ENCODE results near the gene COL6A1. TPM values are rescaled to one million over a fixed set of nuclear protein-coding genes. Genes with fewer than 3 reads are reported as not detected.

The COL6A1 gene
- total and polyA plus RNA-seq, 3 experiments from 2014 or later = 1.6 to 13.1 (median 12.1) TPM

GRCh38 chr21:45943630-45944540 is 37.7 kb upstream of the COL6A1 start:
- H3K9me3 ChIP-seq (ENCODE audit: low read length) = no peaks in the 10 kb centered on the region
- no peak overlapping the region for H3K27ac ChIP-seq (ENCODE audit: low read depth, low read length)
- POLR2A ChIA-PET = no interaction called here
- H3K4me3 Mint-ChIP-seq = no peak overlapping the region
- H3K27me3 Mint-ChIP-seq = peaks cover 3% of the 10 kb centered on the region in 2 donors
- no peaks in the 10 kb centered on the region for H3K36me3 Mint-ChIP-seq
- H3K27me3 ChIP-seq (ENCODE audit: insufficient read depth, low read length, poor library complexity, severe bottlenecking) = no peaks in the 10 kb centered on the region
- H3K4me3 ChIP-seq (ENCODE audit: low read length) = no peak overlapping the region
- no peak overlapping the region for H3K27ac Mint-ChIP-seq
- no peaks in the 10 kb centered on the region for H3K9me3 Mint-ChIP-seq
- no peaks in the 10 kb centered on the region for H3K4me1 ChIP-seq (ENCODE audit: insufficient read depth, low read length)
- no peaks in the 10 kb centered on the region for H3K4me1 Mint-ChIP-seq
- H3K36me3 ChIP-seq (ENCODE audit: insufficient read depth, low read length) = no peaks in the 10 kb centered on the region
- CTCF ChIA-PET = no interaction called here
- DNase-seq = no peak

- POLR2A ChIA-PET = no interaction called here
- Histone ChIP-seq H3K9me3 (ENCODE audit: low read length) (no peaks in the 10 kb centered on the region), H3K27me3 (ENCODE audit: insufficient read depth, low read length, poor library complexity, severe bottlenecking) (no peaks in the 10 kb centered on the region), H3K4me1 (ENCODE audit: insufficient read depth, low read length) (no peaks in the 10 kb centered on the region), H3K4me3 (ENCODE audit: low read length) (no peak overlapping the region), H3K36me3 (ENCODE audit: insufficient read depth, low read length) (no peaks in the 10 kb centered on the region), H3K27ac (ENCODE audit: low read depth, low read length) (no peak overlapping the region)
- Mint-ChIP-seq H3K27ac (no peak overlapping the region), H3K4me1 (no peaks in the 10 kb centered on the region), H3K27me3 (peaks cover 3% of the 10 kb centered on the region in 2 donors), H3K36me3 (no peaks in the 10 kb centered on the region), H3K4me3 (no peak overlapping the region), H3K9me3 (no peaks in the 10 kb centered on the region)
- CTCF ChIA-PET = no interaction called here
- no peak for DNase-seq
These were observed 37.0 kb upstream of the COL6A1 start for GRCh38 chr21:45944601-45945000.

GRCh38 chr21:45945066-45945867 is 36.3 kb upstream of the COL6A1 start:
- Mint-ChIP-seq H3K4me1 (no peaks in the 10 kb centered on the region), H3K27me3 (peaks cover 3% of the 10 kb centered on the region in 2 donors), H3K9me3 (no peaks in the 10 kb centered on the region), H3K4me3 (no peak overlapping the region), H3K27ac (no peak overlapping the region), H3K36me3 (no peaks in the 10 kb centered on the region)
- no peak for DNase-seq
- ChIA-PET CTCF (no interaction called here), POLR2A (no interaction called here)
- H3K36me3 ChIP-seq (ENCODE audit: insufficient read depth, low read length) = no peaks in the 10 kb centered on the region
- no peak overlapping the region for H3K4me3 ChIP-seq (ENCODE audit: low read length)
- H3K4me1 ChIP-seq (ENCODE audit: insufficient read depth, low read length) = no peaks in the 10 kb centered on the region
- H3K9me3 ChIP-seq (ENCODE audit: low read length) = no peaks in the 10 kb centered on the region
- no peaks in the 10 kb centered on the region for H3K27me3 ChIP-seq (ENCODE audit: insufficient read depth, low read length, poor library complexity, severe bottlenecking)
- H3K27ac ChIP-seq (ENCODE audit: low read depth, low read length) = no peak overlapping the region

- Histone ChIP-seq H3K36me3 (ENCODE audit: insufficient read depth, low read length) (no peaks in the 10 kb centered on the region), H3K4me1 (ENCODE audit: insufficient read depth, low read length) (no peaks in the 10 kb centered on the region), H3K27ac (ENCODE audit: low read depth, low read length) (no peak overlapping the region), H3K4me3 (ENCODE audit: low read length) (no peak overlapping the region), H3K27me3 (ENCODE audit: insufficient read depth, low read length, poor library complexity, severe bottlenecking) (no peaks in the 10 kb centered on the region), H3K9me3 (ENCODE audit: low read length) (no peaks in the 10 kb centered on the region)
- POLR2A ChIA-PET = no interaction called here
- DNase-seq = no peak
- no peak overlapping the region for H3K27ac Mint-ChIP-seq
- no peaks in the 10 kb centered on the region for H3K36me3 Mint-ChIP-seq
- CTCF ChIA-PET = no interaction called here
- no peaks in the 10 kb centered on the region for H3K9me3 Mint-ChIP-seq
- no peak overlapping the region for H3K4me3 Mint-ChIP-seq
- no peaks in the 10 kb centered on the region for H3K4me1 Mint-ChIP-seq
- H3K27me3 Mint-ChIP-seq = peaks cover 4 to 5% of the 10 kb centered on the region in 2 donors
These were observed 35.7 kb upstream of the COL6A1 start for GRCh38 chr21:45945868-45946210.

- no peaks in the 10 kb centered on the region for H3K9me3 ChIP-seq (ENCODE audit: low read length)
- Mint-ChIP-seq H3K4me1 (no peaks in the 10 kb centered on the region), H3K9me3 (no peaks in the 10 kb centered on the region), H3K36me3 (no peaks in the 10 kb centered on the region), H3K27ac (no peak overlapping the region), H3K27me3 (peaks cover 8% of the 10 kb centered on the region in 2 donors), H3K4me3 (no peak overlapping the region)
- no peaks in the 10 kb centered on the region for H3K4me1 ChIP-seq (ENCODE audit: insufficient read depth, low read length)
- H3K36me3 ChIP-seq (ENCODE audit: insufficient read depth, low read length) = no peaks in the 10 kb centered on the region
- no peaks in the 10 kb centered on the region for H3K27me3 ChIP-seq (ENCODE audit: insufficient read depth, low read length, poor library complexity, severe bottlenecking)
- CTCF ChIA-PET = no interaction called here
- DNase-seq = no peak
- POLR2A ChIA-PET = no interaction called here
- no peak overlapping the region for H3K27ac ChIP-seq (ENCODE audit: low read depth, low read length)
- H3K4me3 ChIP-seq (ENCODE audit: low read length) = no peak overlapping the region
These were observed 34.3 kb upstream of the COL6A1 start for GRCh38 chr21:45947296-45947695.

GRCh38 chr21:45947716-45948255 is 33.8 kb upstream of the COL6A1 start:
- Mint-ChIP-seq H3K4me3 (no peak overlapping the region), H3K36me3 (no peaks in the 10 kb centered on the region), H3K27me3 (peaks cover 8 to 12% of the 10 kb centered on the region in 2 donors), H3K9me3 (no peaks in the 10 kb centered on the region), H3K27ac (no peak overlapping the region), H3K4me1 (no peaks in the 10 kb centered on the region)
- Histone ChIP-seq H3K4me1 (ENCODE audit: insufficient read depth, low read length) (no peaks in the 10 kb centered on the region), H3K36me3 (ENCODE audit: insufficient read depth, low read length) (no peaks in the 10 kb centered on the region), H3K27me3 (ENCODE audit: insufficient read depth, low read length, poor library complexity, severe bottlenecking) (no peaks in the 10 kb centered on the region), H3K9me3 (ENCODE audit: low read length) (no peaks in the 10 kb centered on the region), H3K4me3 (ENCODE audit: low read length) (no peak overlapping the region), H3K27ac (ENCODE audit: low read depth, low read length) (no peak overlapping the region)
- CTCF ChIA-PET = no interaction called here
- no peak for DNase-seq
- POLR2A ChIA-PET = no interaction called here

GRCh38 chr21:45948576-45949141 is 32.9 kb upstream of the COL6A1 start:
- Mint-ChIP-seq H3K4me1 (no peaks in the 10 kb centered on the region), H3K27me3 (peaks cover 8 to 20% of the 10 kb centered on the region in 2 donors), H3K36me3 (no peaks in the 10 kb centered on the region), H3K9me3 (no peaks in the 10 kb centered on the region), H3K27ac (no peak overlapping the region), H3K4me3 (no peak overlapping the region)
- H3K36me3 ChIP-seq (ENCODE audit: insufficient read depth, low read length) = no peaks in the 10 kb centered on the region
- H3K4me3 ChIP-seq (ENCODE audit: low read length) = no peak overlapping the region
- no peaks in the 10 kb centered on the region for H3K27me3 ChIP-seq (ENCODE audit: insufficient read depth, low read length, poor library complexity, severe bottlenecking)
- no peaks in the 10 kb centered on the region for H3K9me3 ChIP-seq (ENCODE audit: low read length)
- no peak overlapping the region for H3K27ac ChIP-seq (ENCODE audit: low read depth, low read length)
- POLR2A ChIA-PET = no interaction called here
- no peak for DNase-seq
- CTCF ChIA-PET = no interaction called here
- H3K4me1 ChIP-seq (ENCODE audit: insufficient read depth, low read length) = no peaks in the 10 kb centered on the region

Data from CD8-positive, alpha-beta memory T cell (primary cell).